Liver (tissue), 9 donors: ENCODE results near the gene CCDC137. TPM values are rescaled to one million over a fixed set of nuclear protein-coding genes. Genes with fewer than 3 reads are reported as not detected.

Experiments used
- DNase-seq: peaks from one replicate; pipeline ENCODE4 v3.0.0-alpha.2; 2017; ENCODE audit warnings: low spot score
- H3K27ac ChIP-seq, 2 donors: one replicate each; pipeline ENCODE4 v1.7.0; 2013; ENCODE audit warnings: inconsistent platforms in 2 of 2, low read length in 2 of 2, control low read depth in 1 of 2, low read depth in 1 of 2, mild to moderate bottlenecking in 1 of 2
- H3K27me3 ChIP-seq, 4 donors: one replicate each; pipeline versions ENCODE4 v1.6.1 to v1.7.0; 2013; ENCODE audit warnings: low read length in 3 of 4, inconsistent platforms in 1 of 4, mild to moderate bottlenecking in 1 of 4, moderate library complexity in 1 of 4; ENCODE audit not compliant: control insufficient read depth in 4 of 4, insufficient read depth in 4 of 4
- H3K36me3 ChIP-seq, 4 donors: one replicate each; pipeline versions ENCODE4 v1.6.1 to v1.7.0; 2013; ENCODE audit warnings: low read length in 3 of 4, mild to moderate bottlenecking in 3 of 4, low read depth in 1 of 4, moderate library complexity in 1 of 4; ENCODE audit not compliant: control insufficient read depth in 4 of 4, insufficient read depth in 3 of 4
- H3K4me1 ChIP-seq, 4 donors: one replicate each; pipeline versions ENCODE4 v1.6.1 to v1.7.0; 2013; ENCODE audit warnings: low read length in 3 of 4, mild to moderate bottlenecking in 3 of 4, moderate library complexity in 1 of 4; ENCODE audit not compliant: control insufficient read depth in 4 of 4, insufficient read depth in 4 of 4
- H3K4me3 ChIP-seq, 3 donors: one replicate each; pipeline versions ENCODE4 v1.6.1 to v1.7.0; 2013; ENCODE audit warnings: low read length in 3 of 3, control low read depth in 1 of 3, low read depth in 1 of 3, mild to moderate bottlenecking in 1 of 3
- H3K9ac ChIP-seq, 2 donors: one replicate each; pipeline ENCODE4 v1.7.0; 2013; ENCODE audit warnings: low read length in 2 of 2, mild to moderate bottlenecking in 2 of 2, moderate library complexity in 2 of 2, control low read depth in 1 of 2, low read depth in 1 of 2
- H3K9me3 ChIP-seq, 4 donors: one replicate each; pipeline versions ENCODE4 v1.6.1 to v1.7.0; 2013; ENCODE audit warnings: low read length in 3 of 4; ENCODE audit not compliant: control insufficient read depth in 4 of 4
- HNF4G ChIP-seq: IDR thresholded peaks from 2 replicates; pipeline ENCODE4 v1.6.1; 2016; ENCODE audit warnings: antibody characterized with exemption
- JUND ChIP-seq, 2 donors: IDR thresholded peaks; 2 replicates each; pipeline ENCODE4 v1.6.1; 2016; ENCODE audit warnings: antibody characterized with exemption in 2 of 2
- NR2F2 ChIP-seq: IDR thresholded peaks from 2 replicates; pipeline ENCODE4 v1.6.1; 2016; ENCODE audit warnings: antibody characterized with exemption
- RAD21 ChIP-seq, 2 donors: IDR thresholded peaks; 2 replicates each; pipeline ENCODE4 v1.6.1; 2016; ENCODE audit warnings: antibody characterized with exemption in 2 of 2, mild to moderate bottlenecking in 2 of 2
- RXRA ChIP-seq, 2 donors: IDR thresholded peaks; 2 replicates each; pipeline ENCODE4 v1.6.1; 2017 to 2018; ENCODE audit warnings: antibody characterized with exemption in 2 of 2, mild to moderate bottlenecking in 1 of 2
- SP1 ChIP-seq: IDR thresholded peaks from 2 replicates; pipeline ENCODE4 v1.6.1; 2018; ENCODE audit warnings: antibody characterized with exemption, mild to moderate bottlenecking
- YY1 ChIP-seq: IDR thresholded peaks from 2 replicates; pipeline ENCODE4 v1.6.1; 2016; ENCODE audit warnings: antibody characterized with exemption, mild to moderate bottlenecking
- WGBS: extraction: QIAGEN DNeasy Blood & Tissue Kit; methylation state at CpG from one replicate; pipeline ENCODE4 v1.1.7; 2013; 5-methylcytosine and 5-hydroxymethylcytosine counted together
- polyA plus RNA-seq, 2 donors: library from polyadenylated mRNA; stranded (reverse) in 1 of 2; unstranded in 1 of 2; fragments of 200-250 nt in 1 of 2; fragments of >200 nt in 1 of 2; fragmentation: Nextera tagmentation in 1 of 2; extraction: Ambion mirVana in 1 of 2; gene quantifications; one replicate each; pipeline versions ENCODE4 v1.2.1 to v1.2.3, GENCODE V29; 2013 to 2015
- total RNA-seq, 2 donors: library from RNA; depleted of rRNA; stranded (reverse); fragments of >200 nt; gene quantifications; one replicate each; pipeline ENCODE4 v1.2.3, GENCODE V29; 2014
- TF ChIP-seq, protein P1 (sequence below): fragments of 150-350 bp; IDR thresholded peaks from 2 replicates; pipeline ENCODE4 v1.5.1; 2017; ENCODE audit warnings: improper control_type of control experiment, low read depth, low read length; ENCODE audit not compliant: missing input control
- TF ChIP-seq, protein P2 (sequence below): IDR thresholded peaks from 2 replicates; pipeline ENCODE4 v1.6.1; 2016; ENCODE audit warnings: antibody characterized with exemption
- TF ChIP-seq, protein P3 (sequence below): IDR thresholded peaks from 2 replicates; pipeline ENCODE4 v1.6.1; 2016; ENCODE audit warnings: antibody characterized with exemption, mild to moderate bottlenecking
- TF ChIP-seq, protein P4 (sequence below): IDR thresholded peaks from 2 replicates; pipeline ENCODE4 v1.6.1; 2016; ENCODE audit warnings: antibody characterized with exemption
- donor health status: healthy.
- donor health status: healthy.
- donor health status: healthy.
- donor health status: healthy.
- donor health status: healthy.

The CCDC137 gene
- total and polyA plus RNA-seq, 4 donors = 4.3 to 6.9 (median 5.2) TPM

DNA sequence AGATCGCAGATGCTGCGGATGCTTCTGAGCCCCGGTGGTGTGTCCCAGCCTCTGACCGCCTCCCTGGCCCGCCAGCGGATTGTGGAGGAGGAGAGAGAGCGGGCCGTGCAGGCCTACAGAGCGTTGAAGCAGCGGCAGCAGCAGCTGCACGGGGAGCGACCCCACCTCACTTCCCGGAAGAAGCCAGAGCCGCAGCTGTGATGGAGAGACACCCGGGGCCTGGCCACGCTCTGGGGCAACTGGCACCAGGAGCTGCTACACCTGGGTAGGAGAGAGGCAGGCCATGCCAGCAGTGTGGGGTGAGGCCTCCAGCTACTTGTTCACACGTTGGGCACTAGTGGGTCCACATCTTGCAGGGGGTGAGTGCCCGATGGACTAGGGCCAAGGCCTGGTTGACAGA lies 6.0 kb downstream of the CCDC137 start:
- no peak for TF ChIP-seq HNF4G
- TF ChIP-seq, protein P1, sequence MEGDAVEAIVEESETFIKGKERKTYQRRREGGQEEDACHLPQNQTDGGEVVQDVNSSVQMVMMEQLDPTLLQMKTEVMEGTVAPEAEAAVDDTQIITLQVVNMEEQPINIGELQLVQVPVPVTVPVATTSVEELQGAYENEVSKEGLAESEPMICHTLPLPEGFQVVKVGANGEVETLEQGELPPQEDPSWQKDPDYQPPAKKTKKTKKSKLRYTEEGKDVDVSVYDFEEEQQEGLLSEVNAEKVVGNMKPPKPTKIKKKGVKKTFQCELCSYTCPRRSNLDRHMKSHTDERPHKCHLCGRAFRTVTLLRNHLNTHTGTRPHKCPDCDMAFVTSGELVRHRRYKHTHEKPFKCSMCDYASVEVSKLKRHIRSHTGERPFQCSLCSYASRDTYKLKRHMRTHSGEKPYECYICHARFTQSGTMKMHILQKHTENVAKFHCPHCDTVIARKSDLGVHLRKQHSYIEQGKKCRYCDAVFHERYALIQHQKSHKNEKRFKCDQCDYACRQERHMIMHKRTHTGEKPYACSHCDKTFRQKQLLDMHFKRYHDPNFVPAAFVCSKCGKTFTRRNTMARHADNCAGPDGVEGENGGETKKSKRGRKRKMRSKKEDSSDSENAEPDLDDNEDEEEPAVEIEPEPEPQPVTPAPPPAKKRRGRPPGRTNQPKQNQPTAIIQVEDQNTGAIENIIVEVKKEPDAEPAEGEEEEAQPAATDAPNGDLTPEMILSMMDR = no peak
- TF ChIP-seq, protein P2, sequence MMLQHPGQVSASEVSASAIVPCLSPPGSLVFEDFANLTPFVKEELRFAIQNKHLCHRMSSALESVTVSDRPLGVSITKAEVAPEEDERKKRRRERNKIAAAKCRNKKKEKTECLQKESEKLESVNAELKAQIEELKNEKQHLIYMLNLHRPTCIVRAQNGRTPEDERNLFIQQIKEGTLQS = no peak
- TF ChIP-seq, protein P3, sequence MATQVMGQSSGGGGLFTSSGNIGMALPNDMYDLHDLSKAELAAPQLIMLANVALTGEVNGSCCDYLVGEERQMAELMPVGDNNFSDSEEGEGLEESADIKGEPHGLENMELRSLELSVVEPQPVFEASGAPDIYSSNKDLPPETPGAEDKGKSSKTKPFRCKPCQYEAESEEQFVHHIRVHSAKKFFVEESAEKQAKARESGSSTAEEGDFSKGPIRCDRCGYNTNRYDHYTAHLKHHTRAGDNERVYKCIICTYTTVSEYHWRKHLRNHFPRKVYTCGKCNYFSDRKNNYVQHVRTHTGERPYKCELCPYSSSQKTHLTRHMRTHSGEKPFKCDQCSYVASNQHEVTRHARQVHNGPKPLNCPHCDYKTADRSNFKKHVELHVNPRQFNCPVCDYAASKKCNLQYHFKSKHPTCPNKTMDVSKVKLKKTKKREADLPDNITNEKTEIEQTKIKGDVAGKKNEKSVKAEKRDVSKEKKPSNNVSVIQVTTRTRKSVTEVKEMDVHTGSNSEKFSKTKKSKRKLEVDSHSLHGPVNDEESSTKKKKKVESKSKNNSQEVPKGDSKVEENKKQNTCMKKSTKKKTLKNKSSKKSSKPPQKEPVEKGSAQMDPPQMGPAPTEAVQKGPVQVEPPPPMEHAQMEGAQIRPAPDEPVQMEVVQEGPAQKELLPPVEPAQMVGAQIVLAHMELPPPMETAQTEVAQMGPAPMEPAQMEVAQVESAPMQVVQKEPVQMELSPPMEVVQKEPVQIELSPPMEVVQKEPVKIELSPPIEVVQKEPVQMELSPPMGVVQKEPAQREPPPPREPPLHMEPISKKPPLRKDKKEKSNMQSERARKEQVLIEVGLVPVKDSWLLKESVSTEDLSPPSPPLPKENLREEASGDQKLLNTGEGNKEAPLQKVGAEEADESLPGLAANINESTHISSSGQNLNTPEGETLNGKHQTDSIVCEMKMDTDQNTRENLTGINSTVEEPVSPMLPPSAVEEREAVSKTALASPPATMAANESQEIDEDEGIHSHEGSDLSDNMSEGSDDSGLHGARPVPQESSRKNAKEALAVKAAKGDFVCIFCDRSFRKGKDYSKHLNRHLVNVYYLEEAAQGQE = no peak
- TF ChIP-seq RXRA (IDR thresholded peaks at IDR 0.05) = no peak
- TF ChIP-seq NR2F2 = no peak
- no peak for TF ChIP-seq YY1
- TF ChIP-seq JUND (IDR thresholded peaks at IDR 0.05) = no peak
- TF ChIP-seq SP1 = no peak
- Histone ChIP-seq H3K4me1 (peaks cover 3 to 12% (median 6%) of the 10 kb centered on the region in 4 donors), H3K9ac (no peak overlapping the region), H3K27me3 (no peaks in the 10 kb centered on the region), H3K27ac (no peak overlapping the region), H3K36me3 (peaks cover 10 to 43% (median 19%) of the 10 kb centered on the region in 4 donors), H3K4me3 (no peak overlapping the region), H3K9me3 (no peaks in the 10 kb centered on the region)
- DNase-seq = no peak
- 92% methylated on average over 18 of the region's 18 CpGs for WGBS

DNA sequence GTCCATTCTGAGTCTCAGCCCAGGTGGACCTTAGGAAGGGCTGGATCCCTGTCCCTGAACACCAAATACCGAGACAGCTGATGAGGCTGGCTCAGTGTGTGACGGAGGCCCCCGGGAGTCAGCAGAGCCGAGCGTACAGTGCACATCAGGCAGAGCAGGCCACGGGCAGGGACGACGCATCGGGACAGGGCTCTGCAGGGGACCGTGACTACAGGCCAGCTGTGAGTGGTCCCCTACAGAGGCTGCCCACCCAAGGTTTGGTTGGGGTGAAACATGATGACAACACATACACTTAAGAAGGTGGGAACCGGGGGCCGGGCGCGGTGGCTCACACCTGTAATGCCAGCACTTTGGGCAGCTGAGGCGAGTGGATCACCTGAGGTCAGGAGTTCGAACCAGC lies 6.4 kb downstream of the CCDC137 start:
- Histone ChIP-seq H3K36me3 (peaks cover 10 to 43% (median 19%) of the 10 kb centered on the region in 4 donors), H3K27ac (no peak overlapping the region), H3K4me1 (peaks cover 0 to 8% (median 2%) of the 10 kb centered on the region in 4 donors), H3K9ac (no peak overlapping the region), H3K9me3 (no peaks in the 10 kb centered on the region), H3K4me3 (no peak overlapping the region), H3K27me3 (no peaks in the 10 kb centered on the region)
- WGBS = 96% methylated on average over 16 of the region's 16 CpGs
- no peak for DNase-seq
- TF ChIP-seq RAD21 (IDR thresholded peaks at IDR 0.05) (no peak), JUND (IDR thresholded peaks at IDR 0.05) (no peak), NR2F2 (no peak), SP1 (no peak), HNF4G (no peak)
- TF ChIP-seq, protein P3 = no peak
- TF ChIP-seq, protein P4, sequence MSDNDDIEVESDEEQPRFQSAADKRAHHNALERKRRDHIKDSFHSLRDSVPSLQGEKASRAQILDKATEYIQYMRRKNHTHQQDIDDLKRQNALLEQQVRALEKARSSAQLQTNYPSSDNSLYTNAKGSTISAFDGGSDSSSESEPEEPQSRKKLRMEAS = no peak
